Psoas muscle (tissue), 8 donors: ENCODE results near the gene ZNF385B. TPM values are rescaled to one million over a fixed set of nuclear protein-coding genes. Genes with fewer than 3 reads are reported as not detected.
"Not testable (repeated sequence)": the region's sequence is repeated elsewhere in the genome, so short reads cannot be mapped to it uniquely, and the experiment has no call there.

Experiments used
- ATAC-seq, 4 donors: fragments of 200-7000 bp; cut with Tn5 transposase; one replicate each; pipeline ENCODE4 v1.9.1; 2020; ENCODE audit warnings: moderate library complexity in 3 of 4, mild to moderate bottlenecking in 2 of 4
- DNase-seq, 2 donors: peaks; one replicate each; pipeline ENCODE4 v3.0.0-alpha.2; 2020
- H3K27ac ChIP-seq: fragments of 200-600 bp; one replicate; pipeline ENCODE4 v1.8.0; 2022
- H3K27me3 ChIP-seq, 3 donors: fragments of 200-600 bp in 1 of 3; one replicate each; pipeline versions ENCODE4 v1.6.1 to v1.8.0; 2013 to 2022; ENCODE audit warnings: low read length in 2 of 3, mild to moderate bottlenecking in 2 of 3, moderate library complexity in 1 of 3; ENCODE audit not compliant: insufficient read depth in 3 of 3
- H3K36me3 ChIP-seq, 2 donors: fragments of 200-600 bp in 1 of 2; one replicate each; pipeline versions ENCODE4 v1.6.1 to v1.8.0; 2013 to 2022; ENCODE audit warnings: low read depth in 1 of 2, mild to moderate bottlenecking in 1 of 2, moderate library complexity in 1 of 2; ENCODE audit not compliant: insufficient read depth in 1 of 2
- H3K4me1 ChIP-seq: fragments of 200-600 bp; one replicate; pipeline ENCODE4 v1.8.0; 2022
- H3K4me3 ChIP-seq: fragments of 200-600 bp; one replicate; pipeline ENCODE4 v1.8.0; 2022; ENCODE audit warnings: mild to moderate bottlenecking
- H3K9me3 ChIP-seq: fragments of 200-600 bp; one replicate; pipeline ENCODE4 v1.8.0; 2022
- WGBS, 3 donors: extraction: QIAGEN DNeasy Blood & Tissue Kit; methylation state at CpG; one replicate each; pipeline versions ENCODE4 v1.1.6 to v1.1.7; 2013; 5-methylcytosine and 5-hydroxymethylcytosine counted together
- intact Hi-C, 2 donors: fragments of 100-400 bp; cut with DNase I; formaldehyde crosslinking; loops; one replicate each; pipeline versions ENCODE4 v1.11.0 to v1.14.2; 2022
- polyA plus RNA-seq, 3 donors: library from polyadenylated mRNA; stranded (reverse); fragments of 200-250 nt; gene quantifications; one replicate each; pipeline ENCODE4 v1.2.3, GENCODE V29; 2013
- total RNA-seq, 4 donors: library from RNA; stranded (reverse); fragmentation: NEBNext Ultra II Directional in 2 of 4; extraction: Animal tissue kit (Norgen Biotek cat#: 25700) in 2 of 4; gene quantifications; one replicate each; pipeline versions ENCODE4 v1.2.1 to v1.2.4, GENCODE V29; 2021 to 2023
- TF ChIP-seq, protein P1 (sequence below): fragments of 200-600 bp; IDR thresholded peaks from one replicate; pipeline ENCODE4 v1.8.0; 2022; ENCODE audit warnings: antibody characterized with exemption
- donor health status: healthy with polysubstance abuse.
- donor health status: DM: no; HTN: no; CAD: no; lungs with moderate emphysema.
- donor health status: Bipolar disorder and iron deficiency.
- donor health status: healthy.
- donor health status: DM: yes; HTN: yes; CAD: no.
- donor health status: DM: no; HTN: no; CAD: no.
- donor health status: DM: no; HTN: no; CAD: no.
- donor health status: DM: yes; HTN: yes; CAD: no.

Gene ZNF385B
- total and polyA plus RNA-seq, 7 donors = 8.8 to 42.9 (median 18.1) TPM

DNA sequence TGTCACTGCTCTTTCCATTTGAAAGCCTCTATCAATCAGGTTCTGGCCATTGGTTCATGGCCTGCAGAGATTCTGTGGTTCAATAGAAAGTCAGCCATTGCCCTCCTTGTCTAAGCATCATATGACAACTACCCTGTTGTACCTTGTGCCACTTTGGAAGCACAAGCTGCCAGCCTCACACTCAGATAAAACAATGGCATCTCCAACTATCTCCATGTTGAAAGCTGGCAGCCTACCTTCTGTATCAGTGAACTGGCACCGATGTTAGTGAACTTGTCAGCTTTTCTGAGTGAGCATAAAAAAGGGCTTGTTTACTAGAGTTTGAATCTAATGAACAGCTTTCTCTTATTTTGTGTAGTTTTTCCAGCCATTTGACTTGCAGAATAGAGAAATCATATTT, 393.5 kb downstream of the ZNF385B start:
- Histone ChIP-seq H3K27me3 (no peaks in the 10 kb centered on the region), H3K9me3 (no peaks in the 10 kb centered on the region), H3K4me3 (no peak overlapping the region), H3K4me1 (no peaks in the 10 kb centered on the region), H3K36me3 (peaks cover 0 to 4% of the 10 kb centered on the region in 2 donors), H3K27ac (no peak overlapping the region)
- intact Hi-C loops = no loop called here
- WGBS, 3 donors = 44 to 84% (median 66%) methylated on average over 1 of the region's 1 CpG
- ATAC-seq (no peak), DNase-seq (no peak)
- TF ChIP-seq, protein P1, sequence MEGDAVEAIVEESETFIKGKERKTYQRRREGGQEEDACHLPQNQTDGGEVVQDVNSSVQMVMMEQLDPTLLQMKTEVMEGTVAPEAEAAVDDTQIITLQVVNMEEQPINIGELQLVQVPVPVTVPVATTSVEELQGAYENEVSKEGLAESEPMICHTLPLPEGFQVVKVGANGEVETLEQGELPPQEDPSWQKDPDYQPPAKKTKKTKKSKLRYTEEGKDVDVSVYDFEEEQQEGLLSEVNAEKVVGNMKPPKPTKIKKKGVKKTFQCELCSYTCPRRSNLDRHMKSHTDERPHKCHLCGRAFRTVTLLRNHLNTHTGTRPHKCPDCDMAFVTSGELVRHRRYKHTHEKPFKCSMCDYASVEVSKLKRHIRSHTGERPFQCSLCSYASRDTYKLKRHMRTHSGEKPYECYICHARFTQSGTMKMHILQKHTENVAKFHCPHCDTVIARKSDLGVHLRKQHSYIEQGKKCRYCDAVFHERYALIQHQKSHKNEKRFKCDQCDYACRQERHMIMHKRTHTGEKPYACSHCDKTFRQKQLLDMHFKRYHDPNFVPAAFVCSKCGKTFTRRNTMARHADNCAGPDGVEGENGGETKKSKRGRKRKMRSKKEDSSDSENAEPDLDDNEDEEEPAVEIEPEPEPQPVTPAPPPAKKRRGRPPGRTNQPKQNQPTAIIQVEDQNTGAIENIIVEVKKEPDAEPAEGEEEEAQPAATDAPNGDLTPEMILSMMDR = no peak

DNA sequence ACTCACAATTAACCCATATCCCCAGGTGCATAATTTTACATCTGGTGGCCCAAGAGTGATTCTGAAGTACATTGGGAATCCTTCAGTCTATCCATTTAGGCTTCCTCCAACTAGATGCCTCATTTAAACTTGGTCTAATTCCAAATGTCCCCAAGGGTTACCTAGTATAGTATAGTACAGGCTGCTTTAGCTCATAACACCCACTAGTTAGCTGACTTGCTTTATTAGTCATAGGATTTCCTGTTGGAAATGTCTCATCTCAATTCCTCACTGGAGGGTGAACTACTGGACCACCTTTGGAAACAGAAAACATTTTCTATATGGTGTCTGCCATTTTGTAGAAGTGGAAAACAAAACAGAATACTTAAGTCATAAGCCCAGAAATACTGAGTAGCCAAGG, 394.3 kb downstream of the ZNF385B start:
- no peak overlapping the region for H3K27ac ChIP-seq
- intact Hi-C loops = no loop called here
- no peak for ATAC-seq

DNA sequence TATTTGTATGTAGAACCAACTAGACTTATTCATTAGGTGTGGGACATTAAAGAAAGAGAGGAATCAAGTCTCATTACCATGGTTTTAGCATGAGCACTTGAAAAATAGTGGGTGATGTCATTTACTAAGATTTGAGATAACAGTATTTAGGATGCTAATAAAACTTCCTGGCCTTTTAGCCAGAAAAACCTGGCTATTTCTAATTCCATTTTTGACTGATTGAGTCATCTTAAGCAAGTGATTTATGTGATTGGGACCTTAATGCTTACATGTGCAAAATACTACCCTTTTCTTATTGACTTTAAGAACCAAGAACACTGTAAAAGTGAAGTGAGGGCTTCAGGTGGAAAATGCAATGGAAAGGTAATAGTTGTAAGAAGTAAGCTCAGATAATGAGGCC, 400.0 kb downstream of the ZNF385B start:
- TF ChIP-seq, protein P1 = no peak
- H3K27me3 ChIP-seq = no peaks in the 10 kb centered on the region
- ATAC-seq = no peak
- peaks cover 0 to 4% of the 10 kb centered on the region in 2 donors for H3K36me3 ChIP-seq
- peaks cover 4% of the 10 kb centered on the region for H3K9me3 ChIP-seq
- no peak overlapping the region for H3K4me3 ChIP-seq
- H3K27ac ChIP-seq = no peak overlapping the region
- no peaks in the 10 kb centered on the region for H3K4me1 ChIP-seq
- intact Hi-C loops = no loop called here
- no peak for DNase-seq

More for the DNA sequence above, 394.3 kb downstream of the ZNF385B start:
- Histone ChIP-seq H3K9me3 (no peaks in the 10 kb centered on the region), H3K27me3 (no peaks in the 10 kb centered on the region), H3K4me3 (no peak overlapping the region), H3K4me1 (no peaks in the 10 kb centered on the region), H3K36me3 (peaks cover 0 to 4% of the 10 kb centered on the region in 2 donors)
- TF ChIP-seq, protein P1 = no peak
- no peak for DNase-seq

DNA sequence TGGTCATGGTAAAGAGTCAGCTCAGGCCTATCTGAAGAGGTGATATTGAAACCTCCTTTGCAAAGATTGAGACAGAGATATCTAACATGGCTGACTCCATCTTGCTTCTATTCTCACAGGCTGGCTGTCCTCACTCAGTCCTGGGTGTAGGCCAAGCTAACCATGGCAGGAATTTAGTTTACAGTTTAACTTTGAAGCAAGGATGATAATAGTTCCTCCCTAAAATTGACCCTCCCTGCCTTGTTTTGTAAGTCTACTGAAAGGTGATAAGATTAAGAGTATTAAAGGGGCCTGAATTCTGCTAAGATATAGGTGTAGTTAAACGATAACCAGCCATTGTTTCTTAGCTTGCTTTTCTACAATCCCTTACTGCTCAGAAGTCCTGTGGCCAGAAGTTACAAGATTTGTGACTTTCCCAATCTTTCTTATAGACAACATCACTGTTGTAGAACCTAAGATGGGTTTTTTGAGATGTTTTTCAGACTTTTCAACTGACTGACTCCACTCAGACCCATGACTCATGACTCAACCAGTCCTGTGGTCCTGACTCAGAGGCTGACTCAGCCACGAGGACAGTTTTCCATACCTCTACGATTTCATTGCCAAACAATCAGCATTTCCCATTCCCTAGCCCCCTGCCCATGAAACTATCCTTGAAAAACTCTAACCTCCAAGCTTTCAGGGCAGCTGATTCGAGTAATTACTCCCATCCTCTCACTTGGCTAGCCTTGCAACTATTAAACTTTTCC, 401.1 kb downstream of the ZNF385B start:
- intact Hi-C loops = no loop called here
- peaks cover 0 to 4% of the 10 kb centered on the region in 2 donors for H3K36me3 ChIP-seq
- peak in 1 of 2 donors; percentile 19 for DNase-seq
- H3K4me3 ChIP-seq = no peak overlapping the region
- peak; percentile 32 to 77 (median 56) for ATAC-seq
- H3K9me3 ChIP-seq = peaks cover 4% of the 10 kb centered on the region
- H3K4me1 ChIP-seq = no peaks in the 10 kb centered on the region
- TF ChIP-seq, protein P1 = no peak
- WGBS, 3 donors = 65 to 74% (median 70%) methylated on average over 4 of the region's 4 CpGs
- no peak overlapping the region for H3K27ac ChIP-seq
- no peaks in the 10 kb centered on the region for H3K27me3 ChIP-seq

DNA sequence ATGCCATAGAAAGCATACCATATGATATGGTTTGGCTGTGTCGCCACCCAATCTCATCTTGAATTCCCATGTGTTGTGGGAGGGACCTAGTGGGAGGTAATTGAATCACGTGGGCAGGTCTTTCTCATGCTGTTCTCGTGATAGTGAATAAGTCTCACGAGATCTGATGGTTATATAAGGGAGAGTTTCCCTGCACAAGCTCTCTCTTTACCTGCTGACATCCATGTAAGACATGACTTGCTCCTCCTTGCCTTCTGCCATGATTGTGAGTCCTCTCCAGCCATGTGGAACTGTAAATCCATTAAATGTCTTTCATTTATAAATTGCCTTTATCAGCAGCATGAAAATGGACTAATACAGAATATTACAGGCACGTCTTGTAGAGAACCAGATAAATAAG, 403.3 kb downstream of the ZNF385B start:
- H3K36me3 ChIP-seq, H3K27ac ChIP-seq, intact Hi-C loops, ATAC-seq, H3K4me1 ChIP-seq, H3K9me3 ChIP-seq, H3K27me3 ChIP-seq, DNase-seq, H3K4me3 ChIP-seq: not testable (repeated sequence)
- WGBS, 3 donors = 81 to 90% (median 87%) methylated on average over 5 of the region's 5 CpGs
